Measurements from ENCODE around the gene XPO5. TPM values are rescaled to one million over a fixed set of nuclear protein-coding genes. Genes with fewer than 3 reads are reported as not detected.

Gene XPO5
- 10 to 100 TPM; 14.5 to 36.5 (median 16.0) TPM for total RNA-seq

- no peak for TF ChIP-seq CTCF (IDR thresholded peaks at IDR 0.05; ENCODE audit: low read depth)
These were observed at the start of gene XPO5, which contains the start of gene POLH for GRCh38 chr6:43575772-43576551. XPO5 (minus strand) TSS chr6:43576038; CDS start chr6:43575864, 174 bp downstream. POLH (plus strand) TSS chr6:43576185; CDS start chr6:43582320, 6,135 bp downstream.

- TF ChIP-seq CTCF (IDR thresholded peaks at IDR 0.05; ENCODE audit: low read depth): no peak
These were observed 49.7 kb upstream of the XPO5 start for GRCh38 chr6:43625393-43625992.

- TF ChIP-seq CTCF (IDR thresholded peaks at IDR 0.05; ENCODE audit: low read depth): no peak
These were observed 49.0 kb upstream of the XPO5 start for GRCh38 chr6:43624786-43625288.

- TF ChIP-seq CTCF (IDR thresholded peaks at IDR 0.05; ENCODE audit: low read depth): no peak
These were observed 48.3 kb upstream of the XPO5 start for GRCh38 chr6:43623880-43624785.

GRCh38 chr6:43622541-43622940 lies 46.7 kb upstream of the XPO5 start:
- no peak for TF ChIP-seq CTCF (IDR thresholded peaks at IDR 0.05; ENCODE audit: low read depth)

GRCh38 chr6:43621836-43622180 lies 46.0 kb upstream of the XPO5 start:
- TF ChIP-seq CTCF (IDR thresholded peaks at IDR 0.05; ENCODE audit: low read depth): no peak
